Endothelial cell (in vitro differentiated cells): ENCODE measurements around the gene CHST8. TPM values are rescaled to one million over a fixed set of nuclear protein-coding genes. Genes with fewer than 3 reads are reported as not detected.
A peak's percentile ranks its signal among the peaks of the same experiment; 100 is the strongest.

Source experiments
- DNase-seq: peaks from one replicate; pipeline ENCODE4 v3.0.0; 2021; ENCODE audit warnings: low spot score
- H3K27ac Mint-ChIP-seq: one replicate; pipeline ENCODE4 v1.8.0; 2021; ENCODE audit warnings: mixed read lengths, inconsistent platforms; ENCODE audit not compliant: unreplicated experiment
- H3K27me3 Mint-ChIP-seq: one replicate; pipeline ENCODE4 v1.8.0; 2021; ENCODE audit warnings: mild to moderate bottlenecking, moderate library complexity, mixed read lengths, inconsistent platforms; ENCODE audit not compliant: unreplicated experiment
- H3K36me3 Mint-ChIP-seq: one replicate; pipeline ENCODE4 v1.8.0; 2021; ENCODE audit warnings: mild to moderate bottlenecking, low read depth, mixed read lengths, inconsistent platforms; ENCODE audit not compliant: unreplicated experiment
- H3K4me1 Mint-ChIP-seq: one replicate; pipeline ENCODE4 v1.8.0; 2021; ENCODE audit warnings: mild to moderate bottlenecking, mixed read lengths, inconsistent platforms; ENCODE audit not compliant: unreplicated experiment
- H3K4me3 Mint-ChIP-seq: one replicate; pipeline ENCODE4 v1.8.0; 2021; ENCODE audit warnings: mild to moderate bottlenecking, mixed read lengths, inconsistent platforms; ENCODE audit not compliant: unreplicated experiment
- H3K9me3 Mint-ChIP-seq: one replicate; pipeline ENCODE4 v1.8.0; 2021; ENCODE audit warnings: mixed read lengths, inconsistent platforms; ENCODE audit not compliant: unreplicated experiment
- total RNA-seq: library from RNA; stranded (reverse); fragmentation: NEBNext Ultra II Directional; extraction: Animal tissue kit (Norgen Biotek cat#: 25700); gene quantifications from one replicate; pipeline ENCODE4 v1.2.1, GENCODE V29; 2021; ENCODE audit not compliant: unreplicated experiment
- TF ChIP-seq, protein P1 (sequence below): fragments of 200-600 bp; sonication (generic); IDR thresholded peaks from one replicate; pipeline ENCODE4 v1.5.0; 2021; ENCODE audit warnings: antibody characterized with exemption; ENCODE audit not compliant: unreplicated experiment

CHST8 gene
- total RNA-seq, 1 donor from 2014 or later, result 0.54 TPM

DNA sequence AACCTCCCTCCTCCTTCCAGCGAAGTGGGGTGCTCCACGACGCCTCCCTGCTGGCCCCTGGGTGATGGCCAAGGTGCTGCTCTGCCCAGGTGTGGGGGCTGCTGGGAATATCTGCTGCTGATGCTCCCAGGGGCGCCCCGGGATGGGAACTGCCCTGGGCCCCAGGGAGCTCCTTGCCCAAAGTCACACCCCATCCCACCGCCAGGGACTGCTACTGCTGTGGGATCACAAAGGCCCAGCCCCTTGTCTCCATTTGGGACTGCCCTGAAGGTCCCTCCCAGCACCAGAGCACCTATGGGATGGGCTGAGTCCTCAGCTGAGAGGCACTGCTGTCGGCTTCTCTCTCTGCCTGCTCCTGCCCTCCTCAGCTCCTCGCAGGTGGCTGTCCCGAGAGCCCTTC is 19.0 kb downstream of the CHST8 start:
- H3K36me3 Mint-ChIP-seq, result no peaks in the 10 kb centered on the region
- H3K9me3 Mint-ChIP-seq, result no peaks in the 10 kb centered on the region
- H3K4me3 Mint-ChIP-seq, result no peak overlapping the region
- no peak overlapping the region for H3K27ac Mint-ChIP-seq
- H3K4me1 Mint-ChIP-seq, result peaks cover 8% of the 10 kb centered on the region
- DNase-seq, result no peak
- H3K27me3 Mint-ChIP-seq, result peaks cover 5% of the 10 kb centered on the region
- TF ChIP-seq, protein P1, sequence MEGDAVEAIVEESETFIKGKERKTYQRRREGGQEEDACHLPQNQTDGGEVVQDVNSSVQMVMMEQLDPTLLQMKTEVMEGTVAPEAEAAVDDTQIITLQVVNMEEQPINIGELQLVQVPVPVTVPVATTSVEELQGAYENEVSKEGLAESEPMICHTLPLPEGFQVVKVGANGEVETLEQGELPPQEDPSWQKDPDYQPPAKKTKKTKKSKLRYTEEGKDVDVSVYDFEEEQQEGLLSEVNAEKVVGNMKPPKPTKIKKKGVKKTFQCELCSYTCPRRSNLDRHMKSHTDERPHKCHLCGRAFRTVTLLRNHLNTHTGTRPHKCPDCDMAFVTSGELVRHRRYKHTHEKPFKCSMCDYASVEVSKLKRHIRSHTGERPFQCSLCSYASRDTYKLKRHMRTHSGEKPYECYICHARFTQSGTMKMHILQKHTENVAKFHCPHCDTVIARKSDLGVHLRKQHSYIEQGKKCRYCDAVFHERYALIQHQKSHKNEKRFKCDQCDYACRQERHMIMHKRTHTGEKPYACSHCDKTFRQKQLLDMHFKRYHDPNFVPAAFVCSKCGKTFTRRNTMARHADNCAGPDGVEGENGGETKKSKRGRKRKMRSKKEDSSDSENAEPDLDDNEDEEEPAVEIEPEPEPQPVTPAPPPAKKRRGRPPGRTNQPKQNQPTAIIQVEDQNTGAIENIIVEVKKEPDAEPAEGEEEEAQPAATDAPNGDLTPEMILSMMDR, result no peak

DNA sequence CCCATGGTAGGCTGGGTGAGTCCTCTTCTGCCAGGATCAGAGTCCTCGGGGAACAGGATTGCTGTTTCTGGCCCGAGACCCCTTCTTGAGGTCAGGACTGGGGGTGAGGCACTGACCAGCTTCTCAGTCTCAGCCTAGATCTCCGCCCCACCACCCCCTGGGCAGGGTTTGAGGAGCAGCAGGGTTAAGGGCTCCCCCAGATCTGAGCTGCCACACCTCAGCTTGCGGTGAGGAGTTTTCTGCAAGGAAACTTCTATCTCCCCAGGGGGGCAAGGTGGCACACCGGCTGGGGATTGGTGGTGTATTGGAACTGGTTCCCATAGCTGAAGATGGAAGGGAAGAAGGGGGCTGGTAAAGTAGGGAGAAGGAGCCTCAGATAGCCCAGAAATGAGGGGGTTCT is 19.5 kb downstream of the CHST8 start:
- Mint-ChIP-seq H3K36me3 (no peaks in the 10 kb centered on the region), H3K27ac (no peak overlapping the region), H3K4me3 (no peak overlapping the region), H3K27me3 (peaks cover 5% of the 10 kb centered on the region), H3K4me1 (peaks cover 8% of the 10 kb centered on the region), H3K9me3 (no peaks in the 10 kb centered on the region)
- TF ChIP-seq, protein P1, result no peak
- DNase-seq, result no peak

DNA sequence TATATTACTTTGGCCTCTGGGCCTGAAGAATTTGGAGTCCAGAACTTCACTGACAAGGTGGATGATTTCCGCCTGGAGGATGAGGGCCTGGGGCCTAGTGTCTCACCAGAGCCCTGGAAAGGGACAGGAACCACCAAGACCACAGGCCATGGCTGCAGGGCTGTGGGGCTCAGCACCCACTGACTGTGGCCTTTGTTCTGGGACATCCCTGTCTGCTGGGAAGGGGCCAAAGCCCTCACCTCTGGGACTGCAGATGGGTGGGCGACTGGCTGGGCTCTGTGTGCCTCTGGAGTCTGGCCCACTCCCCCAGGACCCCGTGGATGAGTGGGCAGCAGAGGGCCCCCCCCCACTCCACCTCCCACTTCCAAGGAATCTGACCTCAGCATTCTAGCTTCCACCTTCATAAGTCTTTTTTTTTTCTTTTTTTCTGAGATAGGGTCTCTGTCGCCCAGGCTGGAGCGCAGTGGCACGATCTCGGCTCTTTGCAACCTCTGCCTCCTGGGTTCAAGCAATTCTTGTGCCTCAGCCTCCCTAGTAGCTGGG is 20.3 kb downstream of the CHST8 start:
- Mint-ChIP-seq H3K27me3 (peaks cover 5% of the 10 kb centered on the region), H3K27ac (no peak overlapping the region), H3K4me1 (peaks cover 8% of the 10 kb centered on the region)

DNA sequence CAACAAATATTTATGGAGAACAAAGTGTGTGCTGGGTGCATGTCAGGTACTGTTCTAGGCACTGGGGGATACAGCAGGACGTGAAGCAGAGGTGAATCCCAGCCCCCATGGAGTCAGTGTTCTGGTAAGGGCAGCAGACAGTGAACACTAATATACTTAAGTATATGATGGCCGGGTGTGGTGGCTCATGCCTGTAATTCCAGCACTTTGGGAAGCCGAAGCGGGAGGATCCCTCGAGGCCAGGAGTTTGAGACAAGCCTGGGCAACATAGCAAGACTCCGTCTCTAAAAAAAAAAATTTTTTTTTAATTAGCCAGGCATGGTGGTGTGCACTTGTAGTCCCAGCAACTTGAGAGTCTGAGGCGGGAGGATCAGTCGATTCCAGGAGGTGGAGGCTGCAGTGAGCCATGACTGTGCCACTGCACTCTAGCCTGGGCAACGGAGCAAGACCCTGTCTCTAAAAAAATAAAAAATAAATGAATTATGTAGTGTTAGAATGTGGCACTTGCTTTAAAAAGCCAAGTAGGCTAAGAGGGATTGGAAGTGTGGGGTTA is 22.6 kb downstream of the CHST8 start:
- no peaks in the 10 kb centered on the region for H3K36me3 Mint-ChIP-seq
- peaks cover 8% of the 10 kb centered on the region for H3K27me3 Mint-ChIP-seq
- H3K4me3 Mint-ChIP-seq, result no peak overlapping the region
- H3K4me1 Mint-ChIP-seq, result no peaks in the 10 kb centered on the region
- no peak for DNase-seq
- TF ChIP-seq, protein P1, result no peak
- peak overlapping the region; percentile 21 for H3K27ac Mint-ChIP-seq
- H3K9me3 Mint-ChIP-seq, result no peaks in the 10 kb centered on the region

More for the DNA sequence above, 20.3 kb downstream of the CHST8 start:
- TF ChIP-seq, protein P1, result no peak
- no peak for DNase-seq
- H3K9me3 Mint-ChIP-seq, result no peaks in the 10 kb centered on the region
- H3K36me3 Mint-ChIP-seq, result no peaks in the 10 kb centered on the region
- H3K4me3 Mint-ChIP-seq, result no peak overlapping the region

DNA sequence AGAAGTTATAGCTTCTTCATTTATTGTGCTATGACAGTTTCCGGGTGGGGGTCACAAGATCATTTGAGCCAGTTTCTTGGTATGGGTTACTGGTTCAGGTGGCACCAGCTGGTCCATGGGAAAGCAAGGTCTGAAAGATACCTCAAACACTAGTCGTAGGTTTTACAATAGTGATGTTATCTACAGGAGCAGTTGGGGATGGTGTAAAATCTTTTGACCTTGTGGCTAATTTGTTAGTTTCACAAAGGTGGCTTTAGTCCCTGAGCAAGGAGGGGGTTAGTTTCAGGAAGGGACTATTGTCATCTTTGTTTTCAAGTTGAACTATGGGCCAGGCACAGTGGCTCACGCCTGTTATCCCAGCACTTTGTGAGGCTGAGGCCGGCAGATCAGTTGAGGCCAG is 24.6 kb downstream of the CHST8 start:
- H3K9me3 Mint-ChIP-seq, result no peaks in the 10 kb centered on the region

More for the DNA sequence above, 24.6 kb downstream of the CHST8 start:
- Mint-ChIP-seq H3K27me3 (peaks cover 3% of the 10 kb centered on the region), H3K27ac (no peak overlapping the region), H3K4me1 (no peaks in the 10 kb centered on the region), H3K36me3 (no peaks in the 10 kb centered on the region), H3K4me3 (no peak overlapping the region)
- TF ChIP-seq, protein P1, result no peak
- no peak for DNase-seq
